H7 (cell line): Measurements from ENCODE around the gene ECT2. TPM values are rescaled to one million over a fixed set of nuclear protein-coding genes. Genes with fewer than 3 reads are reported as not detected.
A peak's percentile ranks its signal among the peaks of the same experiment; 100 is the strongest.
"Not testable (repeated sequence)": the region's sequence is repeated elsewhere in the genome, so short reads cannot be mapped to it uniquely, and the experiment has no call there.

ENCODE experiments used
- DNase-seq: peaks from one replicate; pipeline ENCODE4 v3.0.0; 2012
- H3K27me3 ChIP-seq: 2 replicates; pipeline ENCODE4 v1.6.0; 2011; ENCODE audit warnings: mild to moderate bottlenecking, low read length; ENCODE audit not compliant: control insufficient read depth, insufficient read depth
- H3K36me3 ChIP-seq: replicated peaks from 2 replicates; pipeline ENCODE4 v1.5.1; 2011; ENCODE audit warnings: low read length; ENCODE audit not compliant: control insufficient read depth, insufficient read depth
- H3K4me3 ChIP-seq: 2 replicates; pipeline ENCODE4 v1.5.1; 2011; ENCODE audit warnings: low read depth, mild to moderate bottlenecking, control low read depth, low read length, moderate library complexity; ENCODE audit not compliant: insufficient read depth
- total RNA-seq: library from RNA; depleted of rRNA; stranded (reverse); fragments of >200 nt; shearing (Covaris generic); gene quantifications from 2 replicates; pipeline ENCODE4 v1.2.3, GENCODE V29; 2014

ECT2 gene
- total RNA-seq, 1 experiment from 2014 or later = 78.2 TPM

DNA sequence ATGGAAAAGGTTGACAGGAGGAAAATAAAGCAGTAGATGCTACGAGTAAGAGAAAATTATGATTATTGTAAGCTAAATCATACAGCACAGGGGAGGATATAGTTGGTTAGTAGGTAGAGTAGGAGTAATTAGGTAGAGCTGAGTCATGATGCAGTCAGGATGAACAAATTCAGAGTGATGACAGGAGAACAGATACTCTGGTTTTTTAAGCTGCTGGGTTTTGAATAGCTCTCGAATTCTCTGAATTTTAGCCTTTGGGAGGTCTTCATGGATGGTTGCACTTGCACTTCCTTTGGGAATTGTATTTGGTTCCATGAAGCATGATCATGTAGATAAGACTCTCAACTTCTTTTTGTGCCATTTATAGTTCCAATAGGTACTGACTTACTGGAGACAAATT, 96.2 kb downstream of the ECT2 start:
- no peaks in the 10 kb centered on the region for H3K36me3 ChIP-seq
- H3K4me3 ChIP-seq = no peak overlapping the region
- no peaks in the 10 kb centered on the region for H3K27me3 ChIP-seq
- DNase-seq = no peak

DNA sequence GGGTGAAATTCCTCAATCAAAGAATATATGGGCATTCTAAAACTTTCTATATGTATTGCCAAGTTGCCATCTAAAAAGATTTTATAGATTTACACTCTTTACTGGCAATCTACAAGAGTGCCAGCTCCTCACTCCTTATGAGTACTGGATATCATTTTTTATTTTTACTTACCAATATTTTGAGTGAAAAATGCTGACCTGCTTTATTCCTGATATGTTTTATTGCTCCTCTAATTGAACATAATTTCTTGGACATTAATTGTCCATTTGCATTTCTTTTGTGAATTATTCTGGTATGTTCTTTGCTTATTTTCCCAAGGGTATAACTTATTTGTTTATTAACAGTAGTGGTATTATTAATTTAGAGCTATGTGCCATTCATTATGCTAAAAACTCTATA, 96.8 kb downstream of the ECT2 start:
- H3K4me3 ChIP-seq = no peak overlapping the region
- H3K27me3 ChIP-seq = no peaks in the 10 kb centered on the region
- no peak for DNase-seq
- no peaks in the 10 kb centered on the region for H3K36me3 ChIP-seq

DNA sequence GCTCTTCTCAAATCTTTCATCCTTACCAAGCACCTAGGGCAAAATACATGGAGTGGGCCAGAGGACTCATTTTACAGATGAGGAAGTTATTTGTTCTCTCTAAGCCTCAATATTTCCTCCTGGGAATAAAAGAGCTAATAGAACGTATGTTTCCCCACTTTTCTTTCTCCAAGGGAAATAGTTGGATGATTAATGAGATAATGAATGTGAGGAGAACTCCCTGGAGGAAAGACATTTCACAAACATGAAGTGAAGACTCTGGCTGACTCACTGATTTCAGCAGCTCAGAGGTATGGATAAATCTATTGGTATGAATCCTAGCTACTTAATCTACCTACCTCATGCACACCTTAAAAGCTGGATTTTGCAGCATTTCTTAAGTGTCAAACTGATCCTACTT, 98.4 kb downstream of the ECT2 start:
- Histone ChIP-seq H3K36me3 (no peaks in the 10 kb centered on the region), H3K4me3 (no peak overlapping the region), H3K27me3 (no peaks in the 10 kb centered on the region)
- no peak for DNase-seq

DNA sequence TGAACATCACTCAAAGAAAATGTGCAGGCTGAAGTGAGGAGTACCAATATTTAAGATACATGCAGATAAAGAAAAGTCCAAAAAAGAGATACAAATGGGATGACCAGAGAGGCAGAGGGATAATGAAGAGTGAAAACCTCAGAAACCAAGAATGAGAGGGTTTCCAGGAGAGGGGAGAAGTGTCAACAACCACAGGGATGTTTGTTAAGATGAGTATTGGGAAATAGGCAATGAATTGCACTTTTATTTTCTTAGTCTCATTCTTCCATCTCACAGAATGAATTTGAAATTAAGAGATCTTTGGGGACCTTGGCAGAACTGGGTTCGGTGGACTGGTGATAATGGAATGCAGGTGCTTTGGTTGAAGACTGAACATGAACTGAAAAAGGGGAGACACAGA, 102.5 kb downstream of the ECT2 start:
- Histone ChIP-seq H3K27me3 (peaks cover 6% of the 10 kb centered on the region), H3K36me3 (no peaks in the 10 kb centered on the region), H3K4me3 (no peak overlapping the region)
- no peak for DNase-seq

DNA sequence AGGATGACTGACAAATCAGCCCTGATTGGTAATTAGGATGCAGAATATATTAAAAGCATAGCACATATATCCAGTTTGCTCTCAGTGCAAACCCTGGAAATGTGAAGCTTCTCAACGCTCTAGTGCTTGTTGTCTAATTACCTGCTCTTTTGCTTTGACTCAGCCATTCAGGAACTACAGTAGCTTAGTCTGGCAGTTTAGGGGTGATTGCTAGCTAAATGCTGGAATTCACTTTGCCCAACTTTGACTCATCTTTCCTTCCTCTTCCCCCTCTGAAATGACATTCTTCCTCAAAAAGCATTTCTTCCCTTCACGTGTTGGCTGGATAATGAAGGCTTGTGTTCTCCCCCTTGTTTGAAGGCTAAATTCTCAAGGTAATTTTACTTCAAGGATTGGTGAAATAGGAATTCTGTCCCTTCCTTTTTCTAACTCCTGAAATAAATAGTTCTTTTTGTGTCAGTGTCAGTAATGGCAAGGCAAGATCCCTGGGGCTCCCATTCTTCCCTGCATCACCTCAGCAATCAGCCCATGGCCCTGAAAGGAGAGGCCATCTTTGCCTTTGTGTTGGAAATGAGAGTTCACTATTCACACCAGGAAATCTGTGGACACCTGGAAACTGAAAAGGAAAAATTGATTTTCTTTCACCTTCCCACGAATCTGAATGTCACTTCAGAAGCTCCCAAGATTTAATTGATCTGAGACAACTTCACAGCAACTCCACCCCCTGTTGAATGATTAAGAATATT, 103.6 kb downstream of the ECT2 start:
- peaks cover 6% of the 10 kb centered on the region for H3K27me3 ChIP-seq
- peak; percentile 42 for DNase-seq
- H3K4me3 ChIP-seq = no peak overlapping the region
- no peaks in the 10 kb centered on the region for H3K36me3 ChIP-seq

DNA sequence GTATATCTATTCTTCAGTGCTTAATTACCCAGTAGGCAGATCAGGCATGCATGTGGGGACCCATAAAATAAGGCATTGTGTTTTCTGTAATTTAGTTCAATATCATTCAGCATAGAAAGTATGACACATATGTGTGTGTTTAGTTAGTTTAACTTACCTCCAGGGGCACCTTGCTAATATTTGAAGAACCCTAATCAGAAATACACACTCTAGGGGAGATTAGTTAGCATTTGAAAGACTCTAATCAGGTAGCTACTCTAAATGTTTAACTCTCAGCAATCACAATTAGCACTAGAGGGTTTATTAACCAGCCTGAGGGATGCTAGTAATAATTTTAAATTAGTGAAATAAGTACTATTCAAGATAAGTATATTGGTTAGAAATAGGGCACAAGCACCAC, 104.5 kb downstream of the ECT2 start:
- H3K36me3 ChIP-seq = no peaks in the 10 kb centered on the region
- H3K4me3 ChIP-seq = no peak overlapping the region
- no peak for DNase-seq
- peaks cover 6% of the 10 kb centered on the region for H3K27me3 ChIP-seq

DNA sequence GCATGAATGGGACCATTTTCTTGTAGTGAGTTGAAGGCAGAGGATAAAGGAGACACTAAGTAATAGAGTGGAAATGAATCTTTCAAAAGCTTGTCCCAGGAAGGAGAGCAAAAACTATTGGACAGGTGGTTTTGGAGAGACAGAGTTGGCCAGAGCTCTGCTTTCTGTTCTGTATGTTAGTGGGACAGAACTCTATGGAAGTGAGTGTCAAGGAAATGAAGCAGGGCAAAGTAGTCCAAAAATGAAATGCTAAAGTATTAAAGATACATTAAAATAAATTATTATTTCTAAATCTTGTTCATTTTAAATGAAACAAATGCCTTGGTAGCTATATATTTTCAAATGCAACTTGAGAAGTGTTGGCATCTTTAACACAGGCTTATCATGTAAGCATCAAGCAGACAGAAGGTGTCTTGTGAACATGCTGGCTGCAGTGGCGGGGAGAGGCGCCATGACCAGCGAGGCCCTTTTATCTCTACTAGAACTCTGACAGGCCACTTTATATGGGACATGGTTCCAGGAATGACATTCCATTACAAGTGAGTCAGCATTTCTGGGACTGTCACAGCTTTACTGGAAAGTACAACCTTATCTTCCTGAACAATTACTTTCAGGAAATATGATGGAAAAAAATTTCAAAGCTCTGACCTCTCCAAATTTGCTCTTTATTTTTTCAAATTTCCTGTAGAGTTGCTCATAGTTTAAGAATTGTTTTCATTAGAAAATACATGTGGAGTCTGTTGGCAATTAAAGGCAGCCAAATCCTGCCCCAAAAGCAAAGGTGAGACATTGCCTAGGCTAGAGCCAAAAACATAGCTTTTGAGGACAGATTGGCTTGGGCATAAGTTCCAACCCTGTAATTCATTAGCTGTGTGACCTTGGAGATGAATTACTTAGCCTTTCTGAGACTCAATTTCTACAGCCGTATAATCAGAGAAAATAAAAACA, 106.5 kb downstream of the ECT2 start:
- peaks cover 6% of the 10 kb centered on the region for H3K27me3 ChIP-seq
- no peak for DNase-seq
- H3K4me3 ChIP-seq = no peak overlapping the region
- no peaks in the 10 kb centered on the region for H3K36me3 ChIP-seq

DNA sequence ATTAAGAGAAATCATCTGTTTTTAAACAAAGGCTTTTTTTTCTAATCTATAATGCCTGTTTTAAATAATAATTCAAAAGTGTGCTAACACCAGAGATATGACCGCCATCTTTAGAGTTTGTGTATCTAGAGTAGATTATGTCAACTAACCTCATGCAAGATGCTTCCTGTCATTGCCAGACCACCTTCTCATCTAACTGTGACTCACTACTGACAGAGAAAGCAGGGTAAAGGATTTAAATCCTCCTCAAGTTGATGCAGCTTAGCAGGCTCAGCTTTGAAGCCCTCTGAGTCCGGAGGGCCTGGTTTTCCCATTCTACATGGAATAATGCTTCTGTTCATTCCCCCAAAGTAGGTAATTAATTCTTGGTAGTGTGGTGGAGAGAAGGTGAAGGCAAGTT, 108.5 kb downstream of the ECT2 start:
- H3K4me3 ChIP-seq = no peak overlapping the region
- peaks cover 6% of the 10 kb centered on the region for H3K27me3 ChIP-seq
- H3K36me3 ChIP-seq = no peaks in the 10 kb centered on the region
- no peak for DNase-seq

DNA sequence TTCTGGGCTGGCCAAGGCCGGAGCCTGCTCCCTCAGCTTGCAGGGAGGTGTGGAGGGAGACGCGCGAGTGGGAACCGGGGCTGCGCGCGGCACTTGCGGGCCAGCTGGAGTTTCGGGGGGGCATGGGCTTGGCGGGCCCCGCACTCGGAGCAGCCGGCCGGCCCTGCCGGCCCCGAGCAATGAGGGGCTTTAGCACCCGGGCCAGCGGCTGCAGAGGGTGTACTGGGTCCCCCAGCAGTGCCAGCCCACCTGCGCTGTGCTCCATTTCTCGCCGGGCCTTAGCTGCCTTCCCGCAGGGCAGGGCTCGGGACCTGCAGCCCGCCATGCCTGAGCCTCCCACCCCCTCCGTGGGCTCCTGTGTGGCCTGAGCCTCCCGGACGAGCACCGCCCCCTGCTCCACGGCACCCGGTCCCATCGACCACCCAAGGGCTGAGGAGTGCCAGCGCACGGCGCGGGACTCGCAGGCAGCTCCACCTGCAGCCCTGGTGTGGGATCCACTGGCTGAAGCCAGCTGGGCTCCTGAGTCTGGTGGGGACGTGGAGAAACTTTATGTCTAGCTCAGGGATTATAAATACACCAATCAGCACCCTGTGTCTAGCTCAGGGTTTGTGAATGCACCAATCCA, 116.3 kb downstream of the ECT2 start:
- H3K4me3 ChIP-seq, H3K27me3 ChIP-seq, H3K36me3 ChIP-seq, DNase-seq: not testable (repeated sequence)

DNA sequence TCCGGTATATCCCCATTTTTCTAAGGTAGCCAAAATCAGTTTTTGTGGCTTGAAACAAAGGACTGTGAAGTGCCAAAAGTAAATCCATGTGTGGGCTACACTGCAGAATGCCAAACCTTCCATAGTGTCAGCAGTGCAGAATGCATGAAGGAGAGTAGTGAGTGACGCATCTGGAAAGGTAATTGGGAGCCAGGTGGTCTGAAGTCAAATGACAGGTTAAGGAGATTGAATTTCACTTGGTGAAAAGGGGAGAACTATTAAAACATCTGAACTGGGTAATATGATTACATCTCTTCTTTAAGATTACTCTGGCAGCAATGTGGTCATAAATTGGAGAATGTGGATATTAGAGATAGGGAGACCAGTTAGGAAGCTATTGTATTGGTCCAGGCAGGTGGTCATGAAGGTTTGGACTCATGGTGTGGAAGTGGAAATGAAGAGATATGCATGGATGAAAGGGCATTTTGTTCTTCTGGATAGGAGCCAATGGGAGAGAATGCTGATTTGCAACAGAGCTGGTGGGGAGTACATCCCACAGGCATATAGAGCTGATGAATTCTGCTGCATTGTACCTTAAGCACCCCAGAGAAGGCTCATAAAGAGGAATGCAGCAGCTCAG, 118.2 kb downstream of the ECT2 start:
- DNase-seq = no peak
- no peaks in the 10 kb centered on the region for H3K36me3 ChIP-seq
- no peak overlapping the region for H3K4me3 ChIP-seq
- no peaks in the 10 kb centered on the region for H3K27me3 ChIP-seq

DNA sequence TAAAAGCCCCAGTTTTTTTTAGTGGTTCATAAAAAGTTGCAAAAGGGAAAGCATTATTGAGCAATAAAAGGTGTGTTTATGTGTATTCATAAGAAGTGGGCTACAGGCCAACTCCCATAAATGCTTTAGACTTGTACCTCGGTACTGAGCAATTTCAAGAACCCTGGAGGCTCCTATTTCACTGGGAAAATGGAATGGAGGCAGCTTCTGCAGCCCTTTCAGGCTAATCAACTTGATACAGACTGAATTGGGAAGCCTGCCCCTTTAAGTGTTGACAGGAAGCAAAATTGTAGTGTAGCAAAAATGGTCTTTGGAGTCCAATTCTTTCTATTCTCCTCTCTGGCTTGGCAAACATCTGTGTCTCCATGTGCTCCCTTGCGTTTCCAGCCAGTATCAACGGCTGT, 118.8 kb downstream of the ECT2 start:
- Histone ChIP-seq H3K36me3 (no peaks in the 10 kb centered on the region), H3K4me3 (no peak overlapping the region), H3K27me3 (no peaks in the 10 kb centered on the region)
- no peak for DNase-seq

DNA sequence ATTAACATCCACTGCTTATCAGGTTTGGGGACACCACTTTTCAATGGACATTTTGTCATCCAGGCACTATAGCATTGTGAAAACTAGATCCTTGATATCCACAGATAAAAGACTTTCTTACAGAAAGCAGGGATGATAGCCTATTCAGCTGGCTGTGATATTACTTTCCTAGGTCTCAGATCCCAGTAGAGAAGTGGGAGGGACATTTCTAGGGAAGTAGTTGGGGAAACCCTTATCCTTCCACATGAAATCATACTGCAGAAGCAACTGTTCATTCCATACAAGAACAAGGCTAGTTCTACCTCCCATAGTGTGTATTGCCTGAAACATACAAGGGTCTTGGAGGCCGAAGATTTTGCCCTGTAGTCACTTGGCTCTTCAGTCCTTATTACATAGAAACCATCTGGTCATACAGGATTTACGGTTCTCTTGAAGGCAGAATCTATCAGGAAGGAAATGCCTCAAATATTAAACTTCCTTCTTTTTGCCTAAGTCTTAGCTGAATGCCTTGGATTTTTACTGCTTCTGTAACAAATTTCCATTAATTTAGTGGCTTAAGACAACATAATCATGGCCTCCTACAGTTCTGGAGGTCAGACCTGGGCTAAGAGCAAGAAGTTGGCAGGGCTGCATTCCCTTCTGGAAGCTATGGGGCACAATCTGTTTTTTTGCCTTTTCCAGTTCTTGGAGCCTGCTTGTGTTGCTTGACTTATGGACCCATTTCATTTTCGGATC, 119.4 kb downstream of the ECT2 start:
- no peaks in the 10 kb centered on the region for H3K36me3 ChIP-seq
- H3K4me3 ChIP-seq = no peak overlapping the region
- DNase-seq = no peak
- H3K27me3 ChIP-seq = no peaks in the 10 kb centered on the region
